ENCODE data around the gene PPM1B.
"Not testable (repeated sequence)": the region's sequence is repeated elsewhere in the genome, so short reads cannot be mapped to it uniquely, and the experiment has no call there.

DNA sequence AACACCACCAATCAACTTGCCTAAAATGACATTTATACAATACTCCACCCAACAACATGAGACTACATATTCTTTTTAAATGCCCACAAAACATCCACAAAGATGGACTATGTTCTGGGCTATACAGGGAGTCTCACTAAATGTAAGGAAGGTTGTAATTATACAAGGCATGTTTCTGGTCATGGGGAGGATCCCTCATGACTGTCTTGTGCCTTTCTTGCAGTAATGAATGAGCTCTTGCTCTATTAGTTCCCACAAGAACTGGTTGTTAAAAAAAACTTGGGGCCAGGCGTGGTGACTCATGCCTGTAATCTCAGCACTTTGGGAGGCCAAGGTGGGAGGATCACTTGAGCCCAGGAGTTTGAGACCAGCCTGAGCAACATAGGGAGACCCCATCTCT lies 89.1 kb downstream of the PPM1B start:
- TF ChIP-seq, protein P1, sequence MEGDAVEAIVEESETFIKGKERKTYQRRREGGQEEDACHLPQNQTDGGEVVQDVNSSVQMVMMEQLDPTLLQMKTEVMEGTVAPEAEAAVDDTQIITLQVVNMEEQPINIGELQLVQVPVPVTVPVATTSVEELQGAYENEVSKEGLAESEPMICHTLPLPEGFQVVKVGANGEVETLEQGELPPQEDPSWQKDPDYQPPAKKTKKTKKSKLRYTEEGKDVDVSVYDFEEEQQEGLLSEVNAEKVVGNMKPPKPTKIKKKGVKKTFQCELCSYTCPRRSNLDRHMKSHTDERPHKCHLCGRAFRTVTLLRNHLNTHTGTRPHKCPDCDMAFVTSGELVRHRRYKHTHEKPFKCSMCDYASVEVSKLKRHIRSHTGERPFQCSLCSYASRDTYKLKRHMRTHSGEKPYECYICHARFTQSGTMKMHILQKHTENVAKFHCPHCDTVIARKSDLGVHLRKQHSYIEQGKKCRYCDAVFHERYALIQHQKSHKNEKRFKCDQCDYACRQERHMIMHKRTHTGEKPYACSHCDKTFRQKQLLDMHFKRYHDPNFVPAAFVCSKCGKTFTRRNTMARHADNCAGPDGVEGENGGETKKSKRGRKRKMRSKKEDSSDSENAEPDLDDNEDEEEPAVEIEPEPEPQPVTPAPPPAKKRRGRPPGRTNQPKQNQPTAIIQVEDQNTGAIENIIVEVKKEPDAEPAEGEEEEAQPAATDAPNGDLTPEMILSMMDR (IDR thresholded peaks at IDR 0.05) = not testable (repeated sequence)
- not testable (repeated sequence) for TF ChIP-seq POLR2A, POLR2AphosphoS5, EP300 (IDR thresholded peaks at IDR 0.05)
